Measurements from ENCODE around the gene RAMP2. TPM values are rescaled to one million over a fixed set of nuclear protein-coding genes. Genes with fewer than 3 reads are reported as not detected.

Gene RAMP2
- total and polyA plus RNA-seq, 2 of the 13 experiments (the other 11 are each of a cell fraction or from before 2014, with no cell fraction given): 1.4 to 5.2 TPM

DNA sequence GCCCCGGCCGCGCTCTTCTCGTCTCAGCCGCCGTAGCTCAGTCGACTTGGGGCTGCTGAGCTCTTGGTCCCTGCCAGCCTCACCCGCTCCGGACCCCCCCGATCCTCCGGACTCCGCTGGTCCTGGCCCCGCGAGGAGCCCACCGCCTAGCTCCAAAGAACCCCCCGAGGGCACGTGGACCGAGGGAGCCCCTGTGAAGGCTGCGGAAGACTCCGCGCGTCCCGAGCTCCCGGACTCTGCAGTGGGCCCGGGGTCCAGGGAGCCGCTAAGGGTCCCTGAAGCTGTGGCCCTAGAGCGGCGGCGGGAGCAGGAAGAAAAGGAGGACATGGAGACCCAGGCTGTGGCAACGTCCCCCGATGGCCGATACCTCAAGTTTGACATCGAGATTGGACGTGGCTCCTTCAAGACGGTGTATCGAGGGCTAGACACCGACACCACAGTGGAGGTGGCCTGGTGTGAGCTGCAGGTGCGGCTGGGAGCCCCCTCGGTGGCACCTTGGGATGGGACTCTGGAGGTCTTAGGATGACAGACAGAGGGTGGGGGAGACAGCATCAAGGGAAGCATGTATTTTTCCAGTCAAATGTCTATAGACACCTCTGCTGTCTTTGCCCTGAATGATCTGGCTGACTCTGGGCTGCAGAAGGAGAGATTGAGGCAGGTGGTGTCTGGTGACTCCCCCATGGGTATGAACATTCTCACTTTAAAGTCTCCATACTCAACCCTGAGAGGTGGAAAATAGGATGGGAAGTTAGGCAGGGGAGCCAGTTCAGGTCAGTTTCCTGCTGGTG lies 20.0 kb downstream of the RAMP2 start (continued):
- TF ChIP-seq ZNF770 (CRISPR knock-in tag; IDR thresholded peaks at IDR 0.05) (no peak), MTF2 (CRISPR knock-in tag; IDR thresholded peaks at IDR 0.05; ENCODE audit: borderline replicate concordance) (peak; percentile 65; the same call in 1 of the 2 replicates), FOXP4 (CRISPR knock-in tag; IDR thresholded peaks at IDR 0.05) (no peak), SKI (IDR thresholded peaks at IDR 0.05; ENCODE audit: partially characterized antibody) (no peak), KLF6 (CRISPR knock-in tag; IDR thresholded peaks at IDR 0.05) (no peak; the same call in 1 of the 2 replicates), ETV6 (CRISPR knock-in tag; conservative IDR thresholded peaks at IDR 0.05) (no peak; the same call in 1 of the 2 replicates), NFE2L2 (IDR thresholded peaks at IDR 0.05; ENCODE audit: low read length) (no peak), ZMAT3 (CRISPR knock-in tag; conservative IDR thresholded peaks at IDR 0.05) (no peak), CBX5 (CRISPR knock-in tag; IDR thresholded peaks at IDR 0.05; ENCODE audit: borderline replicate concordance) (no peak), CENPBD1 (CRISPR knock-in tag; IDR thresholded peaks at IDR 0.05; ENCODE audit: borderline replicate concordance, low read depth) (0 out of 2 replicates have a peak, but pooled peaks have one; percentile 21), HNRNPUL1 (IDR thresholded peaks at IDR 0.05; ENCODE audit: low read depth, low read length) (no peak), MXD1 (CRISPR knock-in tag; IDR thresholded peaks at IDR 0.05) (peak; percentile 63; the same call in 1 of the 2 replicates), BHLHE40 (IDR thresholded peaks at IDR 0.05; ENCODE audit: low read length) (no peak), NBN (conservative IDR thresholded peaks at IDR 0.05) (no peak), GZF1 (CRISPR knock-in tag; IDR thresholded peaks at IDR 0.05) (no peak), ZNF629 (CRISPR knock-in tag; conservative IDR thresholded peaks at IDR 0.05) (no peak; the same call in 1 of the 2 replicates), NFYB (CRISPR knock-in tag; IDR thresholded peaks at IDR 0.05) (no peak), ZNF558 (CRISPR knock-in tag; IDR thresholded peaks at IDR 0.05; ENCODE audit: borderline replicate concordance) (no peak), ZNF782 (CRISPR knock-in tag; IDR thresholded peaks at IDR 0.05; ENCODE audit: borderline replicate concordance) (no peak), RARA (CRISPR knock-in tag; IDR thresholded peaks at IDR 0.05) (no peak), ZNF749 (CRISPR knock-in tag; IDR thresholded peaks at IDR 0.05; ENCODE audit: borderline replicate concordance) (no peak)
- TF ChIP-seq, protein P1, sequence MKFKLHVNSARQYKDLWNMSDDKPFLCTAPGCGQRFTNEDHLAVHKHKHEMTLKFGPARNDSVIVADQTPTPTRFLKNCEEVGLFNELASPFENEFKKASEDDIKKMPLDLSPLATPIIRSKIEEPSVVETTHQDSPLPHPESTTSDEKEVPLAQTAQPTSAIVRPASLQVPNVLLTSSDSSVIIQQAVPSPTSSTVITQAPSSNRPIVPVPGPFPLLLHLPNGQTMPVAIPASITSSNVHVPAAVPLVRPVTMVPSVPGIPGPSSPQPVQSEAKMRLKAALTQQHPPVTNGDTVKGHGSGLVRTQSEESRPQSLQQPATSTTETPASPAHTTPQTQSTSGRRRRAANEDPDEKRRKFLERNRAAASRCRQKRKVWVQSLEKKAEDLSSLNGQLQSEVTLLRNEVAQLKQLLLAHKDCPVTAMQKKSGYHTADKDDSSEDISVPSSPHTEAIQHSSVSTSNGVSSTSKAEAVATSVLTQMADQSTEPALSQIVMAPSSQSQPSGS (CRISPR knock-in tag; IDR thresholded peaks at IDR 0.05): no peak
